Colonic mucosa (tissue), 4 donors: Measurements from ENCODE around the gene SCMH1. TPM values are rescaled to one million over a fixed set of nuclear protein-coding genes. Genes with fewer than 3 reads are reported as not detected.

Source experiments
- DNase-seq: peaks from one replicate; pipeline ENCODE4 v3.0.0-alpha.2; 2020
- H3K27ac ChIP-seq: fragments of 200-600 bp; one replicate; pipeline ENCODE4 v1.8.0; 2021
- H3K27me3 ChIP-seq: fragments of 200-600 bp; one replicate; pipeline ENCODE4 v1.8.0; 2021
- H3K36me3 ChIP-seq: fragments of 200-600 bp; one replicate; pipeline ENCODE4 v1.8.0; 2021
- H3K4me1 ChIP-seq: fragments of 200-600 bp; one replicate; pipeline ENCODE4 v1.8.0; 2021; ENCODE audit warnings: mild to moderate bottlenecking
- H3K4me3 ChIP-seq: fragments of 200-600 bp; one replicate; pipeline ENCODE4 v1.8.0; 2021
- H3K9ac ChIP-seq, 2 donors: one replicate each; pipeline ENCODE4 v1.7.0; 2013; ENCODE audit warnings: control low read depth in 2 of 2, low read depth in 2 of 2, low read length in 2 of 2
- H3K9me3 ChIP-seq: fragments of 200-600 bp; one replicate; pipeline ENCODE4 v1.8.0; 2021
- CTCF ChIP-seq: fragments of 200-600 bp; IDR thresholded peaks from one replicate; pipeline ENCODE4 v1.8.0; 2022; ENCODE audit warnings: antibody characterized with exemption, mild to moderate bottlenecking
- intact Hi-C: fragments of 100-400 bp; cut with DNase I; formaldehyde crosslinking; loops from one replicate; pipeline ENCODE4 v1.14.1; 2022
- total RNA-seq, 2 donors: library from RNA; stranded (reverse); fragmentation: NEBNext Ultra II Directional in 1 of 2; extraction: Animal tissue kit (Norgen Biotek cat#: 25700) in 1 of 2; gene quantifications; one replicate each; pipeline ENCODE4 v1.2.1, GENCODE V29; 2021
- donor health status: healthy.
- donor health status: DM: no; HTN: no; CAD: no.
- donor health status: DM: no; HTN: no; CAD: no.

The SCMH1 gene
- total RNA-seq, 2 donors from 2014 or later, result 26.3 to 32.7 TPM

GRCh38 chr1:41285818-41286217 is 43.7 kb upstream of the SCMH1 start:
- Histone ChIP-seq H3K27me3 (no peaks in the 10 kb centered on the region), H3K9me3 (no peaks in the 10 kb centered on the region), H3K36me3 (no peaks in the 10 kb centered on the region), H3K9ac (no peak overlapping the region), H3K4me3 (no peak overlapping the region), H3K27ac (no peak overlapping the region), H3K4me1 (no peaks in the 10 kb centered on the region)
- TF ChIP-seq CTCF, result no peak
- intact Hi-C loops, result no loop called here
- DNase-seq, result no peak

- Histone ChIP-seq H3K27me3 (no peaks in the 10 kb centered on the region), H3K9me3 (no peaks in the 10 kb centered on the region), H3K36me3 (no peaks in the 10 kb centered on the region), H3K4me3 (no peak overlapping the region), H3K27ac (no peak overlapping the region), H3K9ac (no peak overlapping the region), H3K4me1 (no peaks in the 10 kb centered on the region)
- no peak for TF ChIP-seq CTCF
- DNase-seq, result no peak
- intact Hi-C loops, result loop anchor here (5.0 kb wide), 1 partner anchor 133 kb away; no protein-coding TSS in a partner anchor
Measured at GRCh38 chr1:41284121-41284520, 42.0 kb upstream of the SCMH1 start.

- Histone ChIP-seq H3K9ac (no peak overlapping the region), H3K27me3 (no peaks in the 10 kb centered on the region), H3K4me1 (no peaks in the 10 kb centered on the region), H3K4me3 (no peak overlapping the region), H3K36me3 (no peaks in the 10 kb centered on the region), H3K27ac (no peak overlapping the region), H3K9me3 (no peaks in the 10 kb centered on the region)
- DNase-seq, result no peak
- intact Hi-C loops, result loop anchor here (5.0 kb wide), 1 partner anchor 135 kb away; no protein-coding TSS in a partner anchor
- peak; percentile 61 for TF ChIP-seq CTCF
Measured at GRCh38 chr1:41282679-41283317, 40.7 kb upstream of the SCMH1 start.

- no peaks in the 10 kb centered on the region for H3K9me3 ChIP-seq
- H3K4me1 ChIP-seq, result no peaks in the 10 kb centered on the region
- no peaks in the 10 kb centered on the region for H3K27me3 ChIP-seq
- intact Hi-C loops, result loop anchor here (5.0 kb wide), 1 partner anchor 136 kb away; no protein-coding TSS in a partner anchor
- H3K27ac ChIP-seq, result no peak overlapping the region
- no peak for DNase-seq
- TF ChIP-seq CTCF, result no peak
- no peaks in the 10 kb centered on the region for H3K36me3 ChIP-seq
- H3K9ac ChIP-seq, result no peak overlapping the region
- no peak overlapping the region for H3K4me3 ChIP-seq
Measured at GRCh38 chr1:41281334-41281733, 39.2 kb upstream of the SCMH1 start.

- intact Hi-C loops, result loop anchor here (5.0 kb wide), 1 partner anchor 137 kb away; no protein-coding TSS in a partner anchor
- no peak for TF ChIP-seq CTCF
- H3K4me3 ChIP-seq, result no peak overlapping the region
- no peaks in the 10 kb centered on the region for H3K9me3 ChIP-seq
- H3K27ac ChIP-seq, result no peak overlapping the region
- H3K36me3 ChIP-seq, result no peaks in the 10 kb centered on the region
- no peaks in the 10 kb centered on the region for H3K27me3 ChIP-seq
- DNase-seq, result no peak
- H3K9ac ChIP-seq, result no peak overlapping the region
- H3K4me1 ChIP-seq, result no peaks in the 10 kb centered on the region
Measured at GRCh38 chr1:41280202-41281032, 38.3 kb upstream of the SCMH1 start.
